ENCODE measurements around the gene TBC1D22A. TPM values are rescaled to one million over a fixed set of nuclear protein-coding genes. Genes with fewer than 3 reads are reported as not detected.
A peak's percentile ranks its signal among the peaks of the same experiment; 100 is the strongest.

Gene TBC1D22A
- total RNA-seq, 6 experiments from 2014 or later, result 20.4 to 24.1 (median 22.2) TPM

GRCh38 chr22:46984751-46985506 lies 222.5 kb downstream of the TBC1D22A start:
- Mint-ChIP-seq H3K4me1 (ENCODE audit: low read depth) (peaks cover 35% of the 10 kb centered on the region), H3K36me3 (ENCODE audit: low read depth) (no peaks in the 10 kb centered on the region), H3K27me3 (ENCODE audit: insufficient read depth) (peaks cover 3% of the 10 kb centered on the region; the same call in 1 of the 2 replicates), H3K9me3 (no peaks in the 10 kb centered on the region), H3K27ac (peak overlapping the region; percentile 65), H3K4me3 (peak overlapping the region; percentile 70)
- TF ChIP-seq CTCF (IDR thresholded peaks at IDR 0.05), result no peak; the same call in 1 of the 2 replicates
- DNase-seq, result peak; percentile 72

GRCh38 chr22:46985507-46985882 lies 223.0 kb downstream of the TBC1D22A start:
- Mint-ChIP-seq H3K9me3 (no peaks in the 10 kb centered on the region), H3K27ac (peak overlapping the region; percentile 65)

GRCh38 chr22:46986788-46987187 lies 224.3 kb downstream of the TBC1D22A start:
- Mint-ChIP-seq H3K4me3 (no peak overlapping the region), H3K27ac (no peak overlapping the region), H3K9me3 (no peaks in the 10 kb centered on the region), H3K36me3 (ENCODE audit: low read depth) (no peaks in the 10 kb centered on the region), H3K27me3 (ENCODE audit: insufficient read depth) (peaks cover 3% of the 10 kb centered on the region; the same call in 1 of the 2 replicates), H3K4me1 (ENCODE audit: low read depth) (peaks cover 29% of the 10 kb centered on the region)
- TF ChIP-seq CTCF (IDR thresholded peaks at IDR 0.05), result no peak
- no peak for DNase-seq

More at GRCh38 chr22:46985507-46985882, 223.0 kb downstream of the TBC1D22A start:
- Mint-ChIP-seq H3K36me3 (ENCODE audit: low read depth) (no peaks in the 10 kb centered on the region), H3K27me3 (ENCODE audit: insufficient read depth) (peaks cover 3% of the 10 kb centered on the region; the same call in 1 of the 2 replicates), H3K4me1 (ENCODE audit: low read depth) (peaks cover 35% of the 10 kb centered on the region), H3K4me3 (peak overlapping the region; percentile 70; the same call in 1 of the 2 replicates)
- no peak for DNase-seq
- peak; percentile 24; the same call in 1 of the 2 replicates for TF ChIP-seq CTCF (IDR thresholded peaks at IDR 0.05)

- no peak for TF ChIP-seq CTCF (IDR thresholded peaks at IDR 0.05)
- no peaks in the 10 kb centered on the region for H3K27me3 Mint-ChIP-seq (ENCODE audit: insufficient read depth)
- no peak overlapping the region for H3K4me3 Mint-ChIP-seq
- no peak overlapping the region for H3K27ac Mint-ChIP-seq
- no peaks in the 10 kb centered on the region for H3K36me3 Mint-ChIP-seq (ENCODE audit: low read depth)
- H3K4me1 Mint-ChIP-seq (ENCODE audit: low read depth), result peaks cover under 1% of the 10 kb centered on the region; the same call in 1 of the 2 replicates
- no peaks in the 10 kb centered on the region for H3K9me3 Mint-ChIP-seq
- no peak for DNase-seq
Observed at GRCh38 chr22:46990937-46991550, 228.6 kb downstream of the TBC1D22A start.

GRCh38 chr22:46991666-46992065 lies 229.2 kb downstream of the TBC1D22A start:
- Mint-ChIP-seq H3K36me3 (ENCODE audit: low read depth) (no peaks in the 10 kb centered on the region), H3K4me3 (no peak overlapping the region), H3K9me3 (no peaks in the 10 kb centered on the region), H3K27ac (no peak overlapping the region), H3K27me3 (ENCODE audit: insufficient read depth) (no peaks in the 10 kb centered on the region; the same call in 1 of the 2 replicates), H3K4me1 (ENCODE audit: low read depth) (no peaks in the 10 kb centered on the region)
- DNase-seq, result no peak
- no peak for TF ChIP-seq CTCF (IDR thresholded peaks at IDR 0.05)

Data from HFFc6 (cell line).